Keratinocyte (primary cell): ENCODE results near the gene MCRIP2. TPM values are rescaled to one million over a fixed set of nuclear protein-coding genes. Genes with fewer than 3 reads are reported as not detected.
"Not testable (repeated sequence)": the region's sequence is repeated elsewhere in the genome, so short reads cannot be mapped to it uniquely, and the experiment has no call there.

ENCODE experiments used
- DNase-seq: peaks from one replicate; pipeline ENCODE4 v3.0.0-alpha.2; 2011; ENCODE audit warnings: low read depth, missing footprints, low spot score
- FAIRE-seq: peaks from 2 replicates; lab custom pipeline; 2011; peaks lifted over from hg19 to GRCh38; lab: Jason Lieb, UNC
- H2AFZ ChIP-seq: 2 replicates; pipeline ENCODE4 v1.6.0; 2012; ENCODE audit warnings: low read length, control low read depth, inconsistent platforms; ENCODE audit not compliant: control insufficient read depth
- H3K27ac ChIP-seq: 2 replicates; pipeline ENCODE4 v1.5.1; 2011; ENCODE audit warnings: low read length; ENCODE audit not compliant: control insufficient read depth, insufficient read depth
- H3K27me3 ChIP-seq: 3 replicates; pipeline ENCODE4 v1.6.0; 2011; ENCODE audit warnings: low read length; ENCODE audit not compliant: control insufficient read depth, insufficient read depth; ENCODE audit errors: extremely low read depth
- H3K36me3 ChIP-seq, 2 experiments: 2 replicates in 1 of 2; 3 replicates in 1 of 2; pipeline ENCODE4 v1.5.1; 2011; ENCODE audit warnings: low read length in 2 of 2, mild to moderate bottlenecking in 1 of 2; ENCODE audit not compliant: control insufficient read depth in 2 of 2, insufficient read depth in 2 of 2; ENCODE audit errors: extremely low read depth in 1 of 2
- H3K4me1 ChIP-seq: 3 replicates; pipeline ENCODE4 v1.5.1; 2011; ENCODE audit warnings: low read length; ENCODE audit not compliant: control insufficient read depth, insufficient read depth; ENCODE audit errors: extremely low read depth
- H3K4me2 ChIP-seq: 3 replicates; pipeline ENCODE4 v1.6.0; 2011; ENCODE audit warnings: low read depth, low read length; ENCODE audit not compliant: control insufficient read depth, insufficient read depth; ENCODE audit errors: extremely low read depth
- H3K4me3 ChIP-seq, 3 experiments: fragments of 200-600 bp in 1 of 3; sonication (generic) in 1 of 3; 2 replicates in 2 of 3; 3 replicates in 1 of 3; pipeline ENCODE4 v1.5.1; 2011 to 2016; ENCODE audit warnings: low read length in 3 of 3, mild to moderate bottlenecking in 3 of 3, control low read depth in 2 of 3, inconsistent platforms in 1 of 3, low read depth in 1 of 3, mixed read lengths in 1 of 3, mixed run types in 1 of 3, moderate library complexity in 1 of 3; ENCODE audit not compliant: control insufficient read depth in 2 of 3, insufficient read depth in 2 of 3; ENCODE audit errors: extremely low read depth in 1 of 3
- H3K79me2 ChIP-seq: 2 replicates; pipeline ENCODE4 v1.6.0; 2012; ENCODE audit warnings: low read length; ENCODE audit not compliant: control insufficient read depth, insufficient read depth
- H3K9ac ChIP-seq: 3 replicates; pipeline ENCODE4 v1.6.0; 2011; ENCODE audit warnings: low read length; ENCODE audit not compliant: control insufficient read depth, insufficient read depth; ENCODE audit errors: extremely low read depth
- H3K9me1 ChIP-seq: 3 replicates; pipeline ENCODE4 v1.6.0; 2011; ENCODE audit warnings: low read length; ENCODE audit not compliant: control insufficient read depth, insufficient read depth; ENCODE audit errors: extremely low read depth
- H3K9me3 ChIP-seq: 2 replicates; pipeline ENCODE4 v1.5.1; 2012; ENCODE audit warnings: low read depth, low read length; ENCODE audit not compliant: control insufficient read depth
- H4K20me1 ChIP-seq: 3 replicates; pipeline ENCODE4 v1.6.0; 2011; ENCODE audit warnings: low read length; ENCODE audit not compliant: control insufficient read depth, insufficient read depth; ENCODE audit errors: extremely low read depth
- CTCF ChIP-seq, 3 experiments: IDR thresholded peaks in 1 of 3; conservative IDR thresholded peaks in 1 of 3; optimal IDR thresholded peaks in 1 of 3; 2 replicates in 2 of 3; 3 replicates in 1 of 3; pipeline versions ENCODE3 to v1.5.1; 2011; ENCODE audit warnings: low read length in 3 of 3, mild to moderate bottlenecking in 3 of 3, moderate library complexity in 2 of 3, control low read depth in 1 of 3, inconsistent platforms in 1 of 3; ENCODE audit not compliant: insufficient read depth in 2 of 3; ENCODE audit errors: extremely low read depth in 1 of 3
- EZH2 ChIP-seq: IDR thresholded peaks from one replicate; pipeline ENCODE4 v1.6.1; 2012; ENCODE audit warnings: inconsistent platforms, mild to moderate bottlenecking, low read length, moderate library complexity
- dilution Hi-C: fragments of 300-500 bp; cut with MboI; formaldehyde crosslinking; loops from one replicate; pipeline ENCODE4 v1.7.0; 2020; ENCODE audit warnings: low sequenced_read_pairs; ENCODE audit not compliant: extremely low pct_ligation_motif_present
- polyA plus RNA-seq, 5 experiments: library from polyadenylated mRNA; depleted of rRNA in 3 of 5; stranded (reverse) in 3 of 5; stranded (forward) in 1 of 5; unstranded in 1 of 5; fragments of >200 nt; gene quantifications; 1 replicate in 1 of 5; 2 replicates in 3 of 5; 3 replicates in 1 of 5; pipeline versions ENCODE4 v1.2.1 to v1.2.3, GENCODE V29; 2011 to 2012; ENCODE audit warnings: missing spikeins in 2 of 5, low read depth in 1 of 5, low replicate concordance in 1 of 5

Gene MCRIP2
- polyA plus RNA-seq, 1 donor (not counting 4 experiments of a cell fraction or from before 2014, with no cell fraction given) = 8.1 TPM

DNA sequence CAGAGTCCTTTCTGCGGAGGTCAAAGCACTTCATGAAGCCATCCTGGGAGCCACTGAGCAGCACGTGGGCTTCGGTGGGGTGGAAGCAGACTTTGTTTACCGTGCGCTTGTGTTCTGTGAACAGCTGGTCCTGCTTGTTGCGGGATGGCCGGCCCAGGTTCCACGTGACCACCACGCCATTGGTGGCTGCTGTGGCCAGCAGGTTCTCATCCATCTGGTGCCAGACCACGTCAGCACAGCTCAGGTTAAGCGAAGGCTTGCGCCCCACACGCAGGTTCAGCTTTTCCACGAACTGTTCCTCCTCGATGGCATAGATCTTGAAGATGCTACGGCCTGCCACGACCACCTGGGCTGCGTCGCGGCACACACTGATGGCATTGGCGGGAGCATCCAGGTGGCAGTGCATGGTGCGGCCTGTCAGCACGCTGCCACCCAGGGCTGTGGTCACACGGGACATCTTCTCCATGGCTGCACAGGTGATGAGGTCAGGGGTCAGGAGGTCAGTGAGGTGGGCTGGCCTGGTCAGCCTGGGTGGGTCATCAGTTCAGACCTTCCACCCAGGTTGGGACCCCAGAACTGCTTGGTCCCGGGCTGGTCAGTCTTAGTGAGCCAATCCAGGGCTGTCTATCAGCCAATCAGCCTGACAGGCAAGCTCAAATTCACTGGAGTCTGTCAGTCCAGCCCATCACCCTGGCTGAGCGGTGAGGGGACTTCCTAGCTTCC, 47.7 kb downstream of the MCRIP2 start:
- FAIRE-seq (no peak), DNase-seq (no peak)
- H3K9me3 ChIP-seq = no peaks in the 10 kb centered on the region
- H3K4me1 ChIP-seq = peaks cover 9% of the 10 kb centered on the region
- H3K4me2 ChIP-seq = peak overlapping the region; percentile 83
- H4K20me1 ChIP-seq = no peaks in the 10 kb centered on the region
- dilution Hi-C loops = no loop called here
- peaks cover 2 to 15% of the 10 kb centered on the region in 2 experiments for H3K36me3 ChIP-seq
- TF ChIP-seq CTCF (optimal IDR thresholded peaks at IDR 0.05 in 1 of 3, IDR thresholded peaks at IDR 0.05 in 1 of 3, conservative IDR thresholded peaks at IDR 0.05 in 1 of 3; ENCODE audit: extremely low read depth in 1 of 3, insufficient read depth in 2 of 3, low read length in 3 of 3) (no peak), EZH2 (no peak)
- H2AFZ ChIP-seq = no peak overlapping the region
- H3K9ac ChIP-seq = peak overlapping the region; percentile 85
- H3K79me2 ChIP-seq = peaks cover 11% of the 10 kb centered on the region
- peak overlapping the region; percentile 56 to 97 (median 88) for H3K4me3 ChIP-seq
- H3K27ac ChIP-seq = peak overlapping the region; percentile 65
- peaks cover 31% of the 10 kb centered on the region for H3K27me3 ChIP-seq
- no peaks in the 10 kb centered on the region for H3K9me1 ChIP-seq

- H3K9ac ChIP-seq, H3K27ac ChIP-seq, H3K9me1 ChIP-seq, DNase-seq, H3K36me3 ChIP-seq, dilution Hi-C loops, FAIRE-seq, H3K4me2 ChIP-seq, H3K4me3 ChIP-seq, H4K20me1 ChIP-seq, H2AFZ ChIP-seq, H3K9me3 ChIP-seq, H3K79me2 ChIP-seq: not testable (repeated sequence)
- Histone ChIP-seq H3K27me3 (peaks cover 49% of the 10 kb centered on the region), H3K4me1 (peaks cover 12% of the 10 kb centered on the region)
Observed at GRCh38 chr16:691242-691641, 49.6 kb downstream of the MCRIP2 start.
